HepG2 (cell line): Measurements from ENCODE around the gene KISS1R. TPM values are rescaled to one million over a fixed set of nuclear protein-coding genes. Genes with fewer than 3 reads are reported as not detected.
A peak's percentile ranks its signal among the peaks of the same experiment; 100 is the strongest.

Source experiments
- ATAC-seq: fragments of 200-7000 bp; cut with Tn5 transposase; 3 replicates; pipeline ENCODE4 v1.9.1; 2020; ENCODE audit warnings: mild to moderate bottlenecking, moderate library complexity
- BruUV-seq: library from RNA; stranded (reverse); fragments of 400-500 nt; replicated peaks from 2 replicates; lab custom pipeline; 2021; lab: Mats Ljungman, UMichigan
- CTCF ChIA-PET: fragments of 300-600 bp; formaldehyde crosslinking; extraction: SDS; loops from one replicate; lab custom pipeline; 2021; ENCODE audit warnings: low total read pairs, inconsistent platforms, low intra/inter-chr PET ratio; lab: Yijun Ruan, JAX
- POLR2A ChIA-PET: fragments of 350-600 bp; sonication (Branson Sonifier 250); formaldehyde crosslinking; loops from one replicate; lab custom pipeline; 2020; ENCODE audit warnings: antibody characterized with exemption, inconsistent platforms; lab: Yijun Ruan, JAX
- DNase-seq: peaks from one replicate; pipeline ENCODE4 v3.0.0-alpha.2; 2015; ENCODE audit warnings: low spot score
- FAIRE-seq: peaks from 3 replicates; lab custom pipeline; 2011; peaks lifted over from hg19 to GRCh38; lab: Jason Lieb, UNC
- H2AFZ ChIP-seq: one replicate; pipeline ENCODE4 v1.6.1; 2011; ENCODE audit warnings: low read length, inconsistent platforms
- H3K27ac ChIP-seq: fragments of 300-600 bp; 3 replicates; pipeline ENCODE4 v1.8.0; 2011; ENCODE audit warnings: mixed run types, mild to moderate bottlenecking, mixed read lengths, low read length, inconsistent platforms; ENCODE audit not compliant: insufficient read depth; ENCODE audit errors: extremely low read length
- H3K27me3 ChIP-seq, 2 experiments: fragments of 200-600 bp in 1 of 2; 2 replicates in 1 of 2; 3 replicates in 1 of 2; pipeline versions ENCODE4 v1.6.0 to v1.8.0; 2011; ENCODE audit warnings: low read length in 2 of 2, mild to moderate bottlenecking in 2 of 2, moderate library complexity in 2 of 2, inconsistent platforms in 1 of 2; ENCODE audit not compliant: insufficient read depth in 2 of 2, control insufficient read depth in 1 of 2
- H3K36me3 ChIP-seq, 2 experiments: fragments of 200-600 bp in 1 of 2; replicated peaks in 1 of 2; 2 replicates in 1 of 2; 3 replicates in 1 of 2; pipeline versions ENCODE4 v1.5.1 to v1.8.0; 2011; ENCODE audit warnings: low read length in 2 of 2, inconsistent platforms in 1 of 2; ENCODE audit not compliant: insufficient read depth in 2 of 2, control insufficient read depth in 1 of 2
- H3K4me1 ChIP-seq: 2 replicates; pipeline ENCODE4 v1.5.1; 2012; ENCODE audit warnings: low read length, inconsistent platforms; ENCODE audit not compliant: insufficient read depth
- H3K4me2 ChIP-seq: 2 replicates; pipeline ENCODE4 v1.6.0; 2011; ENCODE audit warnings: low read depth, low read length, inconsistent platforms
- H3K4me3 ChIP-seq, 3 experiments: fragments of 200-600 bp in 1 of 3; sonication (generic), shearing (Covaris generic) in 1 of 3; replicated peaks in 1 of 3; 2 replicates each; pipeline ENCODE4 v1.5.1; 2011 to 2016; ENCODE audit warnings: low read length in 3 of 3, inconsistent platforms in 2 of 3, low read depth in 2 of 3, mild to moderate bottlenecking in 2 of 3, control low read depth in 1 of 3, mixed read lengths in 1 of 3; ENCODE audit not compliant: insufficient read depth in 1 of 3
- H3K79me2 ChIP-seq: one replicate; pipeline ENCODE4 v1.6.1; 2011; ENCODE audit warnings: low read length, inconsistent platforms; ENCODE audit not compliant: insufficient read depth
- H3K9ac ChIP-seq: 2 replicates; pipeline ENCODE4 v1.6.0; 2011; ENCODE audit warnings: mild to moderate bottlenecking, low read depth, low read length, inconsistent platforms; ENCODE audit not compliant: insufficient read depth
- H3K9me3 ChIP-seq: 2 replicates; pipeline ENCODE4 v1.5.1; 2012; ENCODE audit warnings: mild to moderate bottlenecking, low read length
- H4K20me1 ChIP-seq: 2 replicates; pipeline ENCODE4 v1.6.0; 2011; ENCODE audit warnings: inconsistent platforms, mild to moderate bottlenecking, low read length, moderate library complexity; ENCODE audit not compliant: insufficient read depth
- AGO2 ChIP-seq: fragments of 200-400 bp; formaldehyde crosslinking; optimal IDR thresholded peaks from 2 replicates; pipeline ENCODE3; 2017; ENCODE audit warnings: mild to moderate bottlenecking, low read depth, low read length, moderate library complexity
- DRAP1 ChIP-seq: IDR thresholded peaks from 2 replicates; pipeline ENCODE4 v1.6.1; 2016; ENCODE audit warnings: missing genetic modification reagents, missing compliant biosample characterization
- PLRG1 ChIP-seq: fragments of 450-650 bp; conservative IDR thresholded peaks from 2 replicates; pipeline ENCODE4 v1.6.1; 2016
- POLR2A ChIP-seq, 2 experiments: IDR thresholded peaks; 2 replicates each; pipeline ENCODE4 v1.6.1; 2011; ENCODE audit warnings: low read depth in 2 of 2, low read length in 2 of 2, mild to moderate bottlenecking in 1 of 2, moderate library complexity in 1 of 2; ENCODE audit not compliant: insufficient read depth in 1 of 2
- RBFOX2 ChIP-seq: fragments of 200-400 bp; formaldehyde crosslinking; IDR thresholded peaks from 2 replicates; pipeline ENCODE4 v1.6.1; 2017; ENCODE audit warnings: low read depth, mild to moderate bottlenecking, low read length
- ZFX ChIP-seq: sonication (generic); formaldehyde crosslinking; IDR thresholded peaks from 2 replicates; pipeline ENCODE4 v1.4.0; 2020; ENCODE audit warnings: mild to moderate bottlenecking, low read depth, missing genetic modification reagents, moderate library complexity
- ZNF20 ChIP-seq: sonication (generic); formaldehyde crosslinking; IDR thresholded peaks from 2 replicates; pipeline ENCODE4 v1.4.0; 2020; ENCODE audit warnings: mild to moderate bottlenecking, moderate library complexity, missing genetic modification reagents
- ZNF253 ChIP-seq: sonication (generic); formaldehyde crosslinking; IDR thresholded peaks from 2 replicates; pipeline ENCODE4 v1.8.0; 2022; ENCODE audit warnings: mild to moderate bottlenecking, missing genetic modification reagents, borderline replicate concordance
- ZSCAN9 ChIP-seq: IDR thresholded peaks from 2 replicates; pipeline ENCODE4 v1.6.1; 2016; ENCODE audit warnings: borderline replicate concordance
- WGBS: methylation state at CpG from one replicate; pipeline ENCODE4 v1.1.6; 2017; ENCODE audit warnings: low lambda C conversion rate; 5-methylcytosine and 5-hydroxymethylcytosine counted together
- in situ Hi-C: cut with HindIII; loops from 2 replicates; pipeline ENCODE4 v1.10.0; 2017; ENCODE audit warnings: low pct_unique_long_range_greater_than_20kb; ENCODE audit not compliant: extremely low pct_ligation_motif_present
- intact Hi-C: fragments of 100-400 bp; cut with micrococcal nuclease; formaldehyde crosslinking; loops from one replicate; pipeline ENCODE4 v1.10.0; 2022; ENCODE audit not compliant: unreplicated experiment
- polyA plus RNA-seq, 8 experiments: library from polyadenylated mRNA; depleted of rRNA in 3 of 8; stranded (reverse) in 7 of 8; unstranded in 1 of 8; fragments of >200 nt; fragmentation: Illumina TruSeq in 4 of 8; extraction: Trizol in 4 of 8; gene quantifications; 2 replicates each; pipeline versions ENCODE4 v1.2.1 to v1.2.3, GENCODE V29; 2011 to 2016; ENCODE audit warnings: low read depth in 4 of 8, missing spikeins in 1 of 8, mixed read lengths in 1 of 8; ENCODE audit not compliant: insufficient read depth in 1 of 8
- total RNA-seq, 5 experiments: library from RNA; depleted of rRNA; stranded (reverse); fragments of >200 nt; fragmentation: Illumina TruSeq; extraction: Trizol; gene quantifications; 2 replicates each; pipeline ENCODE4 v1.2.3, GENCODE V29; 2016; ENCODE audit warnings: low read depth in 1 of 5

The KISS1R gene
- total and polyA plus RNA-seq, 2 of the 13 experiments (the other 11 are each of a cell fraction or from before 2014, with no cell fraction given): 1.1 to 10.2 TPM

- FAIRE-seq: no peak
- Histone ChIP-seq H3K36me3 (peaks cover 16 to 27% of the 10 kb centered on the region in 2 experiments; a peak in 4 of 5 replicates), H3K9ac (no peak overlapping the region), H3K9me3 (no peaks in the 10 kb centered on the region), H3K79me2 (no peaks in the 10 kb centered on the region), H4K20me1 (no peaks in the 10 kb centered on the region), H3K27me3 (no peaks in the 10 kb centered on the region), H3K4me3 (no peak overlapping the region), H2AFZ (no peak overlapping the region), H3K27ac (no peak overlapping the region), H3K4me1 (0 out of 2 replicates have a peak, but pooled peaks cover under 1% of the 10 kb centered on the region), H3K4me2 (no peak overlapping the region)
- in situ Hi-C loops (no loop called here), intact Hi-C loops (no loop called here)
- no TSS peak for BruUV-seq
- POLR2A ChIA-PET: no interaction called here
- no peak for ATAC-seq
- DNase-seq: no peak
- 93% methylated on average over 13 of the region's 34 CpGs for WGBS
- CTCF ChIA-PET: no interaction called here
- TF ChIP-seq ZFX: no peak
- TF ChIP-seq ZSCAN9 (CRISPR knock-in tag): no peak
- no peak for TF ChIP-seq ZNF20 (CRISPR knock-in tag)
- peak; percentile 44; the same call in 1 of the 2 replicates for TF ChIP-seq RBFOX2
- no peak for TF ChIP-seq PLRG1
- no peak for TF ChIP-seq POLR2A (IDR thresholded peaks at IDR 0.05; ENCODE audit: insufficient read depth in 1 of 2, low read depth in 2 of 2, low read length in 2 of 2)
- peak; percentile 51 for TF ChIP-seq AGO2
- TF ChIP-seq DRAP1 (CRISPR knock-in tag): no peak
- TF ChIP-seq ZNF253 (CRISPR knock-in tag): no peak
Observed at GRCh38 chr19:881385-882071, 35.6 kb upstream of the KISS1R start.
